ENCODE measurements around the gene PITPNM3. TPM values are rescaled to one million over a fixed set of nuclear protein-coding genes. Genes with fewer than 3 reads are reported as not detected.

The PITPNM3 gene
- polyA plus RNA-seq, 3 donors, result 0.29 TPM; not detected in 2

DNA sequence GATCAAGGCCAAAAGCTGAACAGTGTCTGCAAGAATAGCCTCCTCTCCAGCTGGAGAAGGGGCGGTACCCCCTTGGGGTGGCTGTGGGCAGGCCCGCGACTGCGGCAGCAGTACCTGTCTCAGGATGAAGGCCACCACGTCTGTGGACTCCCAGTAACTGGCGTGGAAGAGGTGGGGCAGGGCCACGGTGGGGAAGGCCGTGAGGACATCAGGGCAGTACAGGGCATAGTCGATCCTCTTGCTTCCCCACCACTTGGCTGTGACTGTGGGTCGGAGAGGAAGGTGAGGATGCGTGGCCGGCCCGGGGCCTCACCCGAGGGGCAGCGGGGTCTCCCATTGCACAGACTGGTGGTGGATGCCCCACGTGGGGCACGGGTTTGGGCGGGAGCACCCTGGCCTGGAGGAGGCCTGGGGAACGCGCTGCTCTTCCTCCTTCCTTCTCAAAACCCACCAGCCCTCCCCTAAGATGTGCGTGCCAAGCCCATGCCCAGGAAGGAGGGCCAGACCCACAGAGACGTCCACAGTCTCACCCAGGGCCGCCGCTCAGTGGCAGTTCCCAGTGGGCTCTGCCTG, 86.1 kb downstream of the PITPNM3 start:
- H3K36me3 Mint-ChIP-seq, result no peaks in the 10 kb centered on the region
- H3K36me3 ChIP-seq (replicated peaks in 1 of 2; ENCODE audit: control insufficient read depth in 1 of 2, insufficient read depth in 2 of 2, low read length in 2 of 2), result no peaks in the 10 kb centered on the region

DNA sequence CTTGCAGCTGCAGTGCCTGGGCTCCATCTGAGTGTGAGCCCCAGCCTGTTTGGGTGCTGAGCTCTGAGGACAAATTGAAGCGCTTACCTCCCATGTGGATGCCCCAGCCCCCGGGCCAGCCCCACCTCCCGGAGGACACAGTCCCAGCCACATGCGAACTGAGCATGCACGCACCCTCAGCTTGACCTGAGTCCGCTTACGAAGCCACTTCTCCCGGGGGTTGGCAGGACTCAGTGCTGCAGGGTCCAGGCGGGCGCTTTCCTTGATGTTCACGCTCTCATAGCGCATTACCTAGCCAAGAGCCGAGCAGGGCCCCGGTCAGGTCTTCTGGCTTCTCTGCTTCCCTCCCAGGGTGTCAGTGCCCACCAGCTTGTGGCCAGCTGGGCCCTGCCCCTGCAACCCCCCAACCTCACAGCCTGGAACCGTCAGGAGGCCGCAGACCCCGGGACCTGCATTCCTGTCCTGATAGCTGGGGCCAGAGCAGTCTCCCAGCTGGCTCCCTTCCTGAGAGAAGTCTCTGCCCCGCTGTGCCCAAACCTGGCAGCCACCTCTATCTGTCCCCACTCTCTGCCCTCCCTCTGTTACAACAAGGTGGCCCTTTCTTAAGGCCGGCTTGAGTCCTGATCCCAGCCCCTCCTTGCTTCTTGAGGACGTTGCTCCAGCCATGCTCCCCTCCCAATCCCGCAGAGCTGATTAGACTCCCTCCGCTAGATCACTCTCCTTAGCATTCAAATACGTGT, 88.1 kb downstream of the PITPNM3 start:
- no peaks in the 10 kb centered on the region for H3K9me3 Mint-ChIP-seq
- TF ChIP-seq CTCF (IDR thresholded peaks at IDR 0.05), result no peak
- peaks cover 2 to 10% (median 6%) of the 10 kb centered on the region in 3 donors for H3K27me3 Mint-ChIP-seq (ENCODE audit: low read depth in 3 of 3)
- H3K4me1 ChIP-seq (ENCODE audit: control insufficient read depth in 1 of 2, insufficient read depth in 2 of 2, low read length in 2 of 2), result no peaks in the 10 kb centered on the region
- H2AFZ ChIP-seq (ENCODE audit: insufficient read depth, low read depth, low read length, poor library complexity, severe bottlenecking), result no peak overlapping the region
- H3K9me3 ChIP-seq (replicated peaks in 1 of 2; ENCODE audit: control insufficient read depth in 1 of 2, insufficient read depth in 1 of 2, low read length in 2 of 2), result no peaks in the 10 kb centered on the region
- DNase-seq, result no peak
- no peaks in the 10 kb centered on the region for H3K36me3 ChIP-seq (replicated peaks in 1 of 2; ENCODE audit: control insufficient read depth in 1 of 2, insufficient read depth in 2 of 2, low read length in 2 of 2)
- H4K20me1 ChIP-seq (ENCODE audit: insufficient read depth, low read length), result no peaks in the 10 kb centered on the region
- peak overlapping the region in 1 of 7 donors; percentile 17 for H3K27ac Mint-ChIP-seq
- no peak overlapping the region for H3K27ac ChIP-seq (ENCODE audit: low read depth in 1 of 2, low read length in 2 of 2)
- WGBS (ENCODE audit: insufficient coverage), result 95% methylated on average over 23 of the region's 23 CpGs
- no peak overlapping the region for H3K9ac ChIP-seq (ENCODE audit: insufficient read depth, low read length, poor library complexity, severe bottlenecking)
- no peaks in the 10 kb centered on the region for H3K36me3 Mint-ChIP-seq
- intact Hi-C loops (cut with micrococcal nuclease), result no loop called here
- no peak overlapping the region for H3K4me2 ChIP-seq (replicated peaks; ENCODE audit: extremely low read depth, low read length, poor library complexity, severe bottlenecking)
- no peaks in the 10 kb centered on the region for H3K27me3 ChIP-seq (ENCODE audit: control insufficient read depth in 2 of 2, insufficient read depth in 2 of 2, low read length in 2 of 2)
- H3K79me2 ChIP-seq (ENCODE audit: insufficient read depth, low read length), result no peaks in the 10 kb centered on the region
- no peak overlapping the region for H3K4me3 ChIP-seq (replicated peaks in 1 of 3; ENCODE audit: low read depth in 2 of 3, low read length in 3 of 3)
- H3K4me1 Mint-ChIP-seq, result no peaks in the 10 kb centered on the region
- H3K4me3 Mint-ChIP-seq, result no peak overlapping the region

More for the DNA sequence above, 86.1 kb downstream of the PITPNM3 start:
- H3K79me2 ChIP-seq (ENCODE audit: insufficient read depth, low read length), result no peaks in the 10 kb centered on the region
- no peaks in the 10 kb centered on the region for H3K9me3 ChIP-seq (replicated peaks in 1 of 2; ENCODE audit: control insufficient read depth in 1 of 2, insufficient read depth in 1 of 2, low read length in 2 of 2)
- H3K27ac ChIP-seq (ENCODE audit: low read depth in 1 of 2, low read length in 2 of 2), result no peak overlapping the region
- TF ChIP-seq CTCF (IDR thresholded peaks at IDR 0.05), result no peak
- no peak overlapping the region for H3K4me3 Mint-ChIP-seq
- no peaks in the 10 kb centered on the region for H3K4me1 ChIP-seq (ENCODE audit: control insufficient read depth in 1 of 2, insufficient read depth in 2 of 2, low read length in 2 of 2)
- no peak overlapping the region for H3K9ac ChIP-seq (ENCODE audit: insufficient read depth, low read length, poor library complexity, severe bottlenecking)
- H3K4me1 Mint-ChIP-seq, result no peaks in the 10 kb centered on the region
- no peaks in the 10 kb centered on the region for H3K27me3 ChIP-seq (ENCODE audit: control insufficient read depth in 2 of 2, insufficient read depth in 2 of 2, low read length in 2 of 2)
- H3K9me3 Mint-ChIP-seq, result no peaks in the 10 kb centered on the region
- H3K27ac Mint-ChIP-seq, result no peak overlapping the region
- no peaks in the 10 kb centered on the region for H4K20me1 ChIP-seq (ENCODE audit: insufficient read depth, low read length)
- no peak for DNase-seq
- 91% methylated on average over 17 of the region's 24 CpGs for WGBS (ENCODE audit: insufficient coverage)
- intact Hi-C loops (cut with micrococcal nuclease), result loop anchor here (5.0 to 10.0 kb wide), 2 partner anchors 175 to 332 kb away; partner anchors contain the start of genes KIAA0753 (in 1 of the 2) and TXNDC17 (in 1 of the 2)
- H2AFZ ChIP-seq (ENCODE audit: insufficient read depth, low read depth, low read length, poor library complexity, severe bottlenecking), result no peak overlapping the region
- peaks cover 6 to 11% (median 9%) of the 10 kb centered on the region in 3 donors for H3K27me3 Mint-ChIP-seq (ENCODE audit: low read depth in 3 of 3)
- H3K4me2 ChIP-seq (replicated peaks; ENCODE audit: extremely low read depth, low read length, poor library complexity, severe bottlenecking), result no peak overlapping the region
- H3K4me3 ChIP-seq (replicated peaks in 1 of 3; ENCODE audit: low read depth in 2 of 3, low read length in 3 of 3), result no peak overlapping the region
